ENCODE data around the gene SCAMP5.
A peak's percentile ranks its signal among the peaks of the same experiment; 100 is the strongest.

Gene SCAMP5

DNA sequence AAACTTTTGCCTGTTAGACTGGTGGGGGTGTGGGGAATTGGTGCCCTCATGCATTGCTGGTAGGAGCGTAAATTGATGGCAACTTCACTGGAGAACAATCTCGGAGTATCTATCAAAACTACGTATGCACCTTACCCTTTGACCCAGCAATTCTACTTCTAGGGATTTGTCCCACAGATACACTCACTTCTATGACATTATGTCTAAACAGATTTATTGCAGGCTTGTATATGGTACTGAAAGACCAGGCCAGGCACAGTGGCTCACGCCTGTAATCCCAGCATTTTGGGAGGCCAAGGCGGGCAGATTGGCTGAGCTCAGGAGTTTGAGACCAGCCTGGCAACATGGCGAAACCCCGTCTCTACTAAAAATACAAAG is 58.4 kb downstream of the SCAMP5 start:
- TF ChIP-seq YY1 (IDR thresholded peaks at IDR 0.05; ENCODE audit: insufficient read depth, insufficient read length) (no peak), SUZ12 (IDR thresholded peaks at IDR 0.05; ENCODE audit: extremely low read depth, insufficient read depth, insufficient read length) (no peak), ZNF274 (IDR thresholded peaks at IDR 0.05; ENCODE audit: low read depth, low read length) (no peak)
- Histone ChIP-seq H3K36me3 (ENCODE audit: insufficient read depth, insufficient read length, low read length) (peaks cover 20% of the 10 kb centered on the region), H3K4me3 (ENCODE audit: insufficient read length, low read depth) (no peak overlapping the region), H3K27me3 (ENCODE audit: insufficient read depth, insufficient read length) (no peaks in the 10 kb centered on the region), H3K9ac (ENCODE audit: insufficient read length, low read depth) (no peak overlapping the region), H3K9me3 (ENCODE audit: insufficient read depth, low read length) (no peaks in the 10 kb centered on the region), H3K4me1 (ENCODE audit: insufficient read depth, insufficient read length) (peaks cover 8% of the 10 kb centered on the region)
- DNase-seq (ENCODE audit: low read depth, low spot score): no peak

DNA sequence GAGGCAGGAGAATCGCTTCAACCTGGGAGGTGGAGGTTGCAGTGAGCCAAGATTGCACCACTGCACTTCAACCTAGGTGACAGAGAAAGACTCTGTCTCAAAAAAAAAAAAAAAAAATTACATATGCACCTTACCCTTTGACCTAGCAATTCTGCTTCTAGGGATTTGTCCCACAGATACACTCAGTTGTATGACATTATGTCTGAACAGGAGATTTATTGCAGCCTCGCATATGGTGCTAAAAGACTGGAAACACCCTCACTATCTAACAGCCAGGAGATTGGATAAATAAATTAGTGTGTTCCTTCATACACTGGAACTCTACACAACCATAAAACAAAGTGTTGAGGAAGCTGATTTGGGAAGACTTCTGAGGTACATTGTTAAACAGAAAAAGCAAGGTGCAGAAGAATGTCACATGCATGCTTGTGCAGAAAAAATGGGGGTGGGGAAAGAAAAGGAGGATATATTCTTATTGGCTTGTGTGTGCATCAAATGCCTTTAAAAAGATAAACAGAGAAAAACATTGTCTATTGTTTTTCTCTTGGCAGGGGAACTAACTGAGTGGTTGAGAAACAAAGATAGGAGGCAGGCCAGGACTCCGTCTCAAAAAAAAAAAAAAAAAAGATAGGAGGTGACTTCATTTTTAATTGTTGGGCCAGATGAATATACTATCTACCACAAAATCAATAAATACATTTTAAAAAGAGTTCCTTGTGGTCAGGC is 59.0 kb downstream of the SCAMP5 start:
- H3K9ac ChIP-seq (ENCODE audit: insufficient read length, low read depth): no peak overlapping the region
- H3K27me3 ChIP-seq (ENCODE audit: insufficient read depth, insufficient read length): no peaks in the 10 kb centered on the region
- H3K36me3 ChIP-seq (ENCODE audit: insufficient read depth, insufficient read length, low read length): peaks cover 14% of the 10 kb centered on the region
- TF ChIP-seq YY1 (IDR thresholded peaks at IDR 0.05; ENCODE audit: insufficient read depth, insufficient read length) (no peak), ZNF274 (IDR thresholded peaks at IDR 0.05; ENCODE audit: low read depth, low read length) (no peak), SUZ12 (IDR thresholded peaks at IDR 0.05; ENCODE audit: extremely low read depth, insufficient read depth, insufficient read length) (no peak)
- no peaks in the 10 kb centered on the region for H3K9me3 ChIP-seq (ENCODE audit: insufficient read depth, low read length)
- no peak overlapping the region for H3K4me3 ChIP-seq (ENCODE audit: insufficient read length, low read depth)
- H3K4me1 ChIP-seq (ENCODE audit: insufficient read depth, insufficient read length): peaks cover 8% of the 10 kb centered on the region
- DNase-seq (ENCODE audit: low read depth, low spot score): no peak

DNA sequence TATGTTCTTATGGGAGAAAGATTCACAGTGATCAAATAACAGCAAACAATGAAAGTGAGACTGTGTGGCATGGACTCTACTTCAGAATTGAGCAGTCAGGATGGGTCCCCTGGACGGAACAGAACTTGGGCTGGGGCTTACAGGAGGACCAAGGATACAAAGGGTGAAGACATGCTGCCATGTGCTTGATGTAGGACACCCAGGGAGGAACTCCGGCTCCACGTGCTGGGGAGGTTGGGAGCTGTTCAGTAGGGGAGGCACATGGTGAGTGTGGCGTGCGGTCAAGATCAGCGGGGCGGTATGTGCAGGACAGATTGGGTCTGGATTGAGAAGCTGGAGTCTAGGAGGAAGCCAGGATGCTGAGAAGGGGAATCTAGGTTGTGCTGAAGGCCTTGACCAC is 60.7 kb downstream of the SCAMP5 start:
- Histone ChIP-seq H3K4me3 (ENCODE audit: insufficient read length, low read depth) (no peak overlapping the region), H3K9ac (ENCODE audit: insufficient read length, low read depth) (no peak overlapping the region), H3K27me3 (ENCODE audit: insufficient read depth, insufficient read length) (no peaks in the 10 kb centered on the region), H3K36me3 (ENCODE audit: insufficient read depth, insufficient read length, low read length) (peaks cover 3% of the 10 kb centered on the region), H3K9me3 (ENCODE audit: insufficient read depth, low read length) (no peaks in the 10 kb centered on the region), H3K4me1 (ENCODE audit: insufficient read depth, insufficient read length) (peaks cover 8% of the 10 kb centered on the region)
- DNase-seq (ENCODE audit: low read depth, low spot score): no peak
- no peak for TF ChIP-seq ZNF274 (IDR thresholded peaks at IDR 0.05; ENCODE audit: low read depth, low read length)
- no peak for TF ChIP-seq YY1 (IDR thresholded peaks at IDR 0.05; ENCODE audit: insufficient read depth, insufficient read length)
- no peak for TF ChIP-seq SUZ12 (IDR thresholded peaks at IDR 0.05; ENCODE audit: extremely low read depth, insufficient read depth, insufficient read length)

DNA sequence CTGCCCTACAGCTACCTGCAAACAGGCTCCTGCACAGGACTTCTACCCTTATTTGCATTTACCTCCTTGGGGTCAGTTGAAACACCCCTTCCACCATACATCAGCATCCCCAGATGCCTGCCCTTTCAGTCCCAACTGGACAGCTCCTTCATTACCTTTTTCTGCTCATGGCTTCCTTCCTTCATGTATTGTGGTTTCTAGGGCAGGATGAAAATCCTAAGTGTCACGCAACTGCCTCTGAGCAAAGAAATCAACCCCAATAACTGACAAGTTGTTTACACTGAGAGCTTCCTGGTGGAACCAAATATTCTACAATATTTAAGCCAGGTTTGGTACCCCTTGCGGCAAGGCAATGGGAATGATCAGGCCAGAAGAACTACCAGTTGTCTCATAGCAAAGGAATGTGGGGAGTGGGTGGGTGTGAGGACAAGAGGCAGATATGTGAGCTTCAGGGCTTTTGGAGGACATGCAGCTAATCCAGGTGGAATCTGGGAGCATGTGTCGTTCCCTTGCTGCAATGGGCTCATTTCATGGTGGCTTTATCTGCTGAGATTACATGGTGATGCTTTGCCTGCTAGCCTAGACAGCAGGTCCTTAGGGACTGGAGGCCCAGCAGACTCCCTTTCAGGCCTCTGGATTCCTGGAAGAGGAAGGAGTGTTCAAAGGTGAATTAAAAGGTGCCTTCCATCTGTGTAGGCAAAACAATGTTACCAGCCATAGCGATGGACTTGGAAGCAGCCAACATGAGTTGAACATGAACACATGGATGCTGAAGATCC is 63.0 kb downstream of the SCAMP5 start:
- Histone ChIP-seq H3K9me3 (ENCODE audit: insufficient read depth, low read length) (no peaks in the 10 kb centered on the region), H3K4me1 (ENCODE audit: insufficient read depth, insufficient read length) (peaks cover 8% of the 10 kb centered on the region), H3K9ac (ENCODE audit: insufficient read length, low read depth) (no peak overlapping the region), H3K4me3 (ENCODE audit: insufficient read length, low read depth) (no peak overlapping the region), H3K27me3 (ENCODE audit: insufficient read depth, insufficient read length) (no peaks in the 10 kb centered on the region), H3K36me3 (ENCODE audit: insufficient read depth, insufficient read length, low read length) (no peaks in the 10 kb centered on the region)
- no peak for TF ChIP-seq SUZ12 (IDR thresholded peaks at IDR 0.05; ENCODE audit: extremely low read depth, insufficient read depth, insufficient read length)
- no peak for TF ChIP-seq YY1 (IDR thresholded peaks at IDR 0.05; ENCODE audit: insufficient read depth, insufficient read length)
- TF ChIP-seq ZNF274 (IDR thresholded peaks at IDR 0.05; ENCODE audit: low read depth, low read length): no peak
- peak; percentile 51 for DNase-seq (ENCODE audit: low read depth, low spot score)

DNA sequence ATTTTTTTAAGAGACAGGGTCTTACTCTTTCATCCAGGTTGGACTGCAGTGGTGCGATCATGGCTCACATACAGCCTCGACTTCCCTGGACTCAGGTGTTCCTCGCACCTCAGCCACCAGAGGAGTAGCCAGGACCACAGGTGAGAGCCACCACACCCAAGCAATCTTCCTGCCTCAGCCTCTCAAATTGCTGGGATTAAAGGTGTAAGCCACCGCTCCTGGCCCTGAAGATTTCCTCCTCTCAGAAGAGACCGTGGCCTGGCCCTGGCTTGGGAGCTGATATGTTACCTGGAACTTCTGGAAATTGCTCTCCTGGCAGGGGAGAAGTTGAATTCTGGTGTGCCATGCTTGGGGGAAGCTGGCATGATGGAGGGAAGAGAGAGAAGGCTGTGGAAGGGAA is 64.2 kb downstream of the SCAMP5 start:
- Histone ChIP-seq H3K36me3 (ENCODE audit: insufficient read depth, insufficient read length, low read length) (no peaks in the 10 kb centered on the region), H3K4me3 (ENCODE audit: insufficient read length, low read depth) (no peak overlapping the region), H3K27me3 (ENCODE audit: insufficient read depth, insufficient read length) (no peaks in the 10 kb centered on the region), H3K9me3 (ENCODE audit: insufficient read depth, low read length) (no peaks in the 10 kb centered on the region), H3K9ac (ENCODE audit: insufficient read length, low read depth) (no peak overlapping the region), H3K4me1 (ENCODE audit: insufficient read depth, insufficient read length) (peaks cover 8% of the 10 kb centered on the region)
- no peak for TF ChIP-seq YY1 (IDR thresholded peaks at IDR 0.05; ENCODE audit: insufficient read depth, insufficient read length)
- TF ChIP-seq SUZ12 (IDR thresholded peaks at IDR 0.05; ENCODE audit: extremely low read depth, insufficient read depth, insufficient read length): no peak
- TF ChIP-seq ZNF274 (IDR thresholded peaks at IDR 0.05; ENCODE audit: low read depth, low read length): no peak
- no peak for DNase-seq (ENCODE audit: low read depth, low spot score)

DNA sequence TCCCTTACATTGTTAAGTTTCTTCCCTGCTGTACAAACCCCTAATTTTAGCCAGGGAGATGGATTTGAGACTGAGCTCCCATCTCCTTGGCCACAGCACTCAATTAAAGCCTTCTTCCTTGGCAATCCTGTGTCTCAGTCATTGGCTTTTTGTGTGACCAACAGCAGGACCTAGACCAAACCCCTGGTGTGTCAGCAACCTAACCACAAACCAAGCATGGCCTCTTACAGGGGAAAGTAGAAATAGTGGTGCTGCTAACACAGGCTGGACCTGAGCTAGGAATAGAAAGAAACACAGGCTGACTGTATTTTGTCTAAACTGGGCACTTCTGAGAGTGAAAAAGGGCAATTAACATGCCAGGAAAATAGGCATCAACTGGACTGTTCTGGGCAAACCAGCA is 65.9 kb downstream of the SCAMP5 start:
- TF ChIP-seq YY1 (IDR thresholded peaks at IDR 0.05; ENCODE audit: insufficient read depth, insufficient read length): no peak
- TF ChIP-seq ZNF274 (IDR thresholded peaks at IDR 0.05; ENCODE audit: low read depth, low read length): no peak
- TF ChIP-seq SUZ12 (IDR thresholded peaks at IDR 0.05; ENCODE audit: extremely low read depth, insufficient read depth, insufficient read length): no peak
- Histone ChIP-seq H3K9ac (ENCODE audit: insufficient read length, low read depth) (no peak overlapping the region), H3K4me1 (ENCODE audit: insufficient read depth, insufficient read length) (peaks cover 8% of the 10 kb centered on the region), H3K27me3 (ENCODE audit: insufficient read depth, insufficient read length) (no peaks in the 10 kb centered on the region), H3K36me3 (ENCODE audit: insufficient read depth, insufficient read length, low read length) (no peaks in the 10 kb centered on the region), H3K4me3 (ENCODE audit: insufficient read length, low read depth) (no peak overlapping the region), H3K9me3 (ENCODE audit: insufficient read depth, low read length) (peaks cover 2% of the 10 kb centered on the region; the same call in 1 of the 2 replicates)
- DNase-seq (ENCODE audit: low read depth, low spot score): no peak

DNA sequence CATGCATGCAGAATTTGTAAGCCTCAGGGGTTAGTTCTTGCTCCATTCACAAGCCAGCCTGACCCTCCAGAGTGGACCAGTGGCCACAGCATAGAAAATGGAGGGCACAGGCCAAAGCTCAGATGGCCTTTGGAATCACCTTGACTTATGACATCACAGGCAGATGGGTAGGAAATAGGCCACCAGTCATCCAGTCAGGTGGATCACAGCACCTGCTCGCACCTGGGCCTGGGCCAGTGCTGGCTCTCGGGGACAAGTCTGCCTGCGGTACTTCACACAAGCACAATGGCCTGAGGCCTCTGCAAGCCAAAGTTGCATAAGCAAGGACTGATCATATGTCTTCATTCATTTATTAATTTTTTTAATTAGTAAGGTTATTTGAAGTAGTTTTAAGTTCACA is 67.3 kb downstream of the SCAMP5 start:
- Histone ChIP-seq H3K27me3 (ENCODE audit: insufficient read depth, insufficient read length) (no peaks in the 10 kb centered on the region), H3K9me3 (ENCODE audit: insufficient read depth, low read length) (peaks cover 13% of the 10 kb centered on the region), H3K36me3 (ENCODE audit: insufficient read depth, insufficient read length, low read length) (no peaks in the 10 kb centered on the region), H3K4me3 (ENCODE audit: insufficient read length, low read depth) (no peak overlapping the region), H3K9ac (ENCODE audit: insufficient read length, low read depth) (no peak overlapping the region), H3K4me1 (ENCODE audit: insufficient read depth, insufficient read length) (peaks cover 8% of the 10 kb centered on the region)
- TF ChIP-seq YY1 (IDR thresholded peaks at IDR 0.05; ENCODE audit: insufficient read depth, insufficient read length): no peak
- no peak for TF ChIP-seq ZNF274 (IDR thresholded peaks at IDR 0.05; ENCODE audit: low read depth, low read length)
- TF ChIP-seq SUZ12 (IDR thresholded peaks at IDR 0.05; ENCODE audit: extremely low read depth, insufficient read depth, insufficient read length): no peak
- no peak for DNase-seq (ENCODE audit: low read depth, low spot score)
